MM.1S (cell line): ENCODE data around the gene SREBF2.

Source experiments
- DNase-seq: peaks from one replicate; pipeline ENCODE4 v3.0.0-alpha.2; 2015
- H2AFZ ChIP-seq: fragments of 300-600 bp; sonication (generic); 2 replicates; pipeline ENCODE4 v1.6.0; 2016; ENCODE audit warnings: antibody characterized with exemption, low read length
- H3F3A ChIP-seq: fragments of 300-600 bp; sonication (generic); 2 replicates; pipeline ENCODE4 v1.6.1; 2016; ENCODE audit warnings: mild to moderate bottlenecking, antibody characterized with exemption, low read length, moderate library complexity, mixed read lengths; ENCODE audit not compliant: insufficient read depth
- H3K27ac ChIP-seq: fragments of 300-600 bp; sonication (generic); 2 replicates; pipeline ENCODE4 v1.5.1; 2016; ENCODE audit warnings: mild to moderate bottlenecking, low read length
- H3K27me3 ChIP-seq: fragments of 300-600 bp; sonication (generic); replicated peaks from 2 replicates; pipeline ENCODE4 v1.6.0; 2016; ENCODE audit warnings: low read length; ENCODE audit not compliant: insufficient read depth
- H3K36me3 ChIP-seq: fragments of 300-600 bp; sonication (generic); replicated peaks from 2 replicates; pipeline ENCODE4 v1.6.1; 2016; ENCODE audit warnings: mild to moderate bottlenecking, low read length, mixed read lengths; ENCODE audit not compliant: insufficient read depth
- H3K4me1 ChIP-seq: fragments of 300-600 bp; sonication (generic); 2 replicates; pipeline ENCODE4 v1.6.1; 2016; ENCODE audit warnings: low read length, mixed read lengths
- H3K4me2 ChIP-seq: fragments of 300-600 bp; sonication (generic); 2 replicates; pipeline ENCODE4 v1.6.0; 2016; ENCODE audit warnings: low read depth, low read length
- H3K4me3 ChIP-seq: fragments of 300-600 bp; sonication (generic); 2 replicates; pipeline ENCODE4 v1.5.1; 2016; ENCODE audit warnings: low read length, mixed read lengths
- H3K79me2 ChIP-seq: fragments of 300-600 bp; sonication (generic); 2 replicates; pipeline ENCODE4 v1.6.1; 2016; ENCODE audit warnings: mixed run types, low read length, mixed read lengths
- H3K9ac ChIP-seq: fragments of 300-600 bp; sonication (generic); 2 replicates; pipeline ENCODE4 v1.6.1; 2016; ENCODE audit warnings: low read length, mixed read lengths
- H3K9me2 ChIP-seq: fragments of 300-600 bp; sonication (generic); replicated peaks from 2 replicates; pipeline ENCODE4 v1.6.1; 2016; ENCODE audit warnings: mild to moderate bottlenecking, low read length, mixed read lengths; ENCODE audit not compliant: insufficient read depth
- H3K9me3 ChIP-seq: fragments of 300-600 bp; sonication (generic); replicated peaks from 2 replicates; pipeline ENCODE4 v1.6.1; 2016; ENCODE audit warnings: mild to moderate bottlenecking, low read length, mixed read lengths; ENCODE audit not compliant: insufficient read depth
- H4K20me1 ChIP-seq: fragments of 300-600 bp; sonication (generic); 2 replicates; pipeline ENCODE4 v1.6.1; 2016; ENCODE audit warnings: mild to moderate bottlenecking, low read length, moderate library complexity, mixed read lengths; ENCODE audit not compliant: insufficient read depth
- EZH2 ChIP-seq: fragments of 300-600 bp; sonication (generic); optimal IDR thresholded peaks from 2 replicates; pipeline ENCODE3; 2017; ENCODE audit warnings: low read depth, mild to moderate bottlenecking, antibody characterized with exemption, low read length, mixed read lengths
- EZH2phosphoT487 ChIP-seq: fragments of 300-600 bp; sonication (generic); IDR thresholded peaks from 2 replicates; pipeline ENCODE4 v1.6.1; 2018; ENCODE audit warnings: antibody characterized with exemption, low read length
- TF ChIP-seq, protein P1 (sequence below): fragments of 300-600 bp; sonication (generic); IDR thresholded peaks from 2 replicates; pipeline ENCODE4 v1.5.1; 2016; ENCODE audit warnings: antibody characterized with exemption, low read length, mixed read lengths

The SREBF2 gene

DNA sequence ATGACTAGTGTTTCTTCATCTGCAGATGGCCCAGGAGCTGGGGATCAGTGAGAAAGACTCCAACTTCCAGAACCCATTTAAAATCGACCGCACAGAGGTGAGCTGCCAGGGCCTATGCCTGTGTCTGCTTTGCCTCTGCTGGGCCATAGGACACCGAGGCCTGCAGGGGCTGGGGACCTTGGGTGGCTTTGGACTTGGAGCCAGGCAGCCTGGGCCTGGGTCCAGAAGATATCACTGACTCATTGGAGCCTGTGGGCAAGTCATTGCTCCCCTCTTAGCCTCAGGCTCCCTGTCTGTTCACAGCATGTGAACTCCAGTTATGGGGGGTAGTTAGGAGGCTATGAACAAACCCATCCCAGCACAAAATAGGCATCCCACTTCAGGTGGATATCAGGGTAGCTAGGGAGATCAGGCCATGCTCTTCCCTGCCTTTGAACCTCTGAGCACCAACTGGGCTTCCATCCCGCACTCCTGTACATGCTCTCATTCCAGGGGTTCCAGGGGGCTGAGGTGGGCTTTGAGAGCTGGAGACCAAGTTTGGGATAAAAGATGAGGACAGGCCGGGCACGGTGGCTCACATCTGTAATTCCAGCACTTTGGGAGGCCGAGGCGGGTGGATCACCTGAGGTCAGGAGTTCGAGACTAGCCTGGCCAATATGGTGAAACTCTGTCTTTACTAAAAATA, 19.0 kb upstream of the SREBF2 start:
- Histone ChIP-seq H3K4me1 (no peaks in the 10 kb centered on the region), H3K27ac (no peak overlapping the region), H3F3A (no peaks in the 10 kb centered on the region), H4K20me1 (no peaks in the 10 kb centered on the region), H3K9ac (no peak overlapping the region), H3K36me3 (no peaks in the 10 kb centered on the region), H3K9me2 (no peaks in the 10 kb centered on the region), H2AFZ (no peak overlapping the region), H3K9me3 (no peaks in the 10 kb centered on the region), H3K27me3 (no peaks in the 10 kb centered on the region), H3K4me2 (no peak overlapping the region), H3K79me2 (peaks cover 35% of the 10 kb centered on the region), H3K4me3 (no peak overlapping the region)
- TF ChIP-seq, protein P1, sequence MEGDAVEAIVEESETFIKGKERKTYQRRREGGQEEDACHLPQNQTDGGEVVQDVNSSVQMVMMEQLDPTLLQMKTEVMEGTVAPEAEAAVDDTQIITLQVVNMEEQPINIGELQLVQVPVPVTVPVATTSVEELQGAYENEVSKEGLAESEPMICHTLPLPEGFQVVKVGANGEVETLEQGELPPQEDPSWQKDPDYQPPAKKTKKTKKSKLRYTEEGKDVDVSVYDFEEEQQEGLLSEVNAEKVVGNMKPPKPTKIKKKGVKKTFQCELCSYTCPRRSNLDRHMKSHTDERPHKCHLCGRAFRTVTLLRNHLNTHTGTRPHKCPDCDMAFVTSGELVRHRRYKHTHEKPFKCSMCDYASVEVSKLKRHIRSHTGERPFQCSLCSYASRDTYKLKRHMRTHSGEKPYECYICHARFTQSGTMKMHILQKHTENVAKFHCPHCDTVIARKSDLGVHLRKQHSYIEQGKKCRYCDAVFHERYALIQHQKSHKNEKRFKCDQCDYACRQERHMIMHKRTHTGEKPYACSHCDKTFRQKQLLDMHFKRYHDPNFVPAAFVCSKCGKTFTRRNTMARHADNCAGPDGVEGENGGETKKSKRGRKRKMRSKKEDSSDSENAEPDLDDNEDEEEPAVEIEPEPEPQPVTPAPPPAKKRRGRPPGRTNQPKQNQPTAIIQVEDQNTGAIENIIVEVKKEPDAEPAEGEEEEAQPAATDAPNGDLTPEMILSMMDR = no peak
- TF ChIP-seq EZH2 (no peak), EZH2phosphoT487 (no peak)
- DNase-seq = no peak

DNA sequence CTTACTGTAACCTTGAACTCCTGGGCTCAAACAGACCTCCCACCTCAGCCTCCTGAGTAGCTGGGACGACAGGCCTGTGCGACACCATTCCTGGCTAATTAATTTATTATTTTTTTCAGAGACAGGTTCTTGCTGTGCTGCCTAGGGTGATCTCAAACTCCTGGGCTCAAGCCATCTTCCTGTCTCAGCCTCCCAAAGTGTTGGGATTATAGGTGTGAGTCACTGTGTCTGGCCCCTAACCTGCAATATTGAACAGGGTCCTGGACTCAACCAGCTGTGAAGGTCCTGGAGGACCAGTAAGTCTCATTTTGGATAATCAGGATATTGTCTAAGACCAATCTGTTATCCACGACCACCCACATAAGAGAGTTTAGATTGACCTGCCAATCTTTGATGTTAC, 17.2 kb upstream of the SREBF2 start:
- no peak for DNase-seq
- H4K20me1 ChIP-seq = no peaks in the 10 kb centered on the region

DNA sequence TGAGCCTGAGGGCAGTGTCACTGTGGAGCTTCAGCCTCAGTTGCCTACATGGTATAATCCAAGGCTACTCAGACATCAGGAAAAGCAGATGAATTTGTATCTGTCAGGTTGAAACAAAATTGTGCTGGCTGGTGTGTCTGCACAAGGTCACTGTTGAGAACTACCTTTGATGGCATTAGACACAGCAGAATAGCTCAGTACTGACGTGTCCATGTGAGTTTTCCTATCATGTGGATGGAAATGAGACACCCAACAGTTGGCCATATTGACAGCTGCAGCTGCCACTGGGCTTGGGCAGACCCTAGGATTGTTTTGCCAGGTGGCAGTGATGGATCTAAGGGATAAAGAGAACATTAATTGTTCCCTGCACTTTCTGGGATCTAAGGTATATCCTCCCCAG, 16.7 kb upstream of the SREBF2 start:
- TF ChIP-seq, protein P1 = no peak
- no peak for TF ChIP-seq EZH2phosphoT487
- TF ChIP-seq EZH2 = no peak

More for the DNA sequence above, 17.2 kb upstream of the SREBF2 start:
- TF ChIP-seq EZH2 = no peak
- TF ChIP-seq, protein P1 = no peak
- no peak for TF ChIP-seq EZH2phosphoT487
- no peaks in the 10 kb centered on the region for H3K36me3 ChIP-seq
- no peaks in the 10 kb centered on the region for H3K4me1 ChIP-seq
- no peaks in the 10 kb centered on the region for H3K9me3 ChIP-seq
- H3K4me2 ChIP-seq = no peak overlapping the region
- no peak overlapping the region for H2AFZ ChIP-seq
- H3K79me2 ChIP-seq = peaks cover 21% of the 10 kb centered on the region
- H3K4me3 ChIP-seq = no peak overlapping the region
- no peaks in the 10 kb centered on the region for H3K27me3 ChIP-seq
- H3K9ac ChIP-seq = no peak overlapping the region
- H3K9me2 ChIP-seq = no peaks in the 10 kb centered on the region
- H3K27ac ChIP-seq = no peak overlapping the region
- no peaks in the 10 kb centered on the region for H3F3A ChIP-seq

More for the DNA sequence above, 16.7 kb upstream of the SREBF2 start:
- Histone ChIP-seq H3K36me3 (no peaks in the 10 kb centered on the region), H3K4me1 (no peaks in the 10 kb centered on the region), H3K9ac (no peak overlapping the region), H3K27ac (no peak overlapping the region), H3F3A (no peaks in the 10 kb centered on the region), H3K4me3 (no peak overlapping the region), H3K79me2 (peaks cover 18% of the 10 kb centered on the region), H3K9me2 (no peaks in the 10 kb centered on the region), H3K4me2 (no peak overlapping the region), H4K20me1 (no peaks in the 10 kb centered on the region), H3K9me3 (no peaks in the 10 kb centered on the region), H2AFZ (no peak overlapping the region), H3K27me3 (no peaks in the 10 kb centered on the region)
- DNase-seq = no peak
